Erythroblast (primary cell): ENCODE measurements around the gene ZNF768.
A peak's percentile ranks its signal among the peaks of the same experiment; 100 is the strongest.

ENCODE experiments used
- DNase-seq, 2 experiments: peaks; one replicate each; lab custom pipeline; 2025; lab: John Stamatoyannopoulos, UW
- GATA1 ChIP-seq: IDR thresholded peaks from 2 replicates; pipeline ENCODE4 v1.6.1; 2011; ENCODE audit warnings: low read depth, mild to moderate bottlenecking, control low read depth, low read length, moderate library complexity
- POLR2A ChIP-seq: IDR thresholded peaks from 2 replicates; pipeline ENCODE4 v1.6.1; 2011; ENCODE audit warnings: mild to moderate bottlenecking, low read length

ZNF768 gene

DNA sequence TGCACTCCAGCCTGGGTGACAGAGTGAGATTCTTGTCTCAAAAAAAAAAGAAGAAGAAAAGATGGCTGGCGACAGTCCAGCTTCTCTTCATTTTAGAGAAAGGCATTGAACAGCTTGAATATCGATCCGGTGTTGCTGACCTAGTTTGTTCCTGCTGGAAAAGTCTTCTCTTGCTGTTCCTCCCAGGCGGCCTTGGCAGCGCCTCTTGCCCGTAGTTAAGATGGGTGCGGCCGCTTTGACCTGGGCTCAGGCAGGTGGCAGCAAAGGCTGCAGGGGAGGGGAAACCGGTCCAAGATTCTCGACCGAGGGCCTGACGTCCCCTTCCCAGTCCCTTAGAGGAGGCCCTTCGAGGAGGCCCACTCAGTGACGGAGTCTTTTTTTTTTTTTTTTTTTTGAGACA, 35.7 kb upstream of the ZNF768 start:
- TF ChIP-seq POLR2A (no peak), GATA1 (no peak)
- DNase-seq: no peak

DNA sequence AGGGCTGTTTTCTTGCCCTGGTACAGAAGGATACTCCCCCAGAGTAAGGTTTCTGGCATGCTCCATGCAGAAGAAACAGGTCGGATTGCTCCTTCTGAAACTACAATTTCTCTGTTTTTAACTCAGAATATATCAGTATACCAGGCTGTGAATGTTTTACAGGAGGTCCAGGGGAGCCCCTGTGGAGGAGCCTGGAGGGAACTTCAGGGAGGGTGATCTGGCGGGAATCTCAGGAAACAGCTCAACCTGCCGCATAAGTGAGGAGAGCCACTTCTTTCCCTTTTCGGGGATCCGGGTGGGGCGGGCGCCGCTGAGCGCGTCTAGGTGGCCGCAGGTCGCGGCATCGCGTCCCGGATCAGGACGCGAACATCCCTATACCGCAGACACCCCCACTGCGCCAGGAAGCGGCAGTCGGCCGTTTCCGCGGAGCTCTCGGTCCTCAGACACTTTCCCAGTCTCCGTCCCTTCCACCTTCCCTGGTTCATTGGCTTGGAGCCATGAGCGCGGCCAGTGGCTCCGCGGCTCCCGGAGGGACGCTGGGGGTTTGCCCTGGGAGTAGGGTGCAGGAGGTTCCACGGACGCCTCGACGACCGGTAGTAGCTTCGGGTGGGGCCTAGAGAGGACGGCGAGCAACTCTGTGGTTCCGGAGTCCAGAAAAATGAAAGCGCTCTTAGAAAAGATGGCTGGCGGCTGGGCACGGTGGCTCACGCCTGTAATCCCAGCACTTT, 34.9 kb upstream of the ZNF768 start:
- no peak for DNase-seq
- TF ChIP-seq POLR2A (peak; percentile 34), GATA1 (no peak)

DNA sequence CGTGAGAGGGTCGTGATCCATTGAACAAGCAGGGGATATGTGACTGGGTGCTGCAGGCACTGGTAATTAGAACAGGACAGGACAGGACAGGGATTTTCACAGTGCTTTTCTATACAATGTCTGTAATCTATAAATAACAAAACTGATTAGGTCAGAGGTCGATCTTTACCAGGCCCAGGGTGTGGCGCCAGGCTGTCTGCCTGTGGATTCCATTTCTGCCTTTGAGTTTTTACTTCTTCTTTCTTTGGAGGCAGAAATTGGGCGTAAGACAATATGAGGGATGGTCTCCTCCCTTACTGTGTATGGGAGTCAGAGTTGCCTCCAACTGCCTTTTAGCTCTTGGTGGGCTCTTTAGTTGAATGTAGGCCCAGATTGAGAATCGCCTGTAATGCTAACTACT, 33.3 kb upstream of the ZNF768 start:
- TF ChIP-seq POLR2A (no peak), GATA1 (no peak)
- DNase-seq: no peak

DNA sequence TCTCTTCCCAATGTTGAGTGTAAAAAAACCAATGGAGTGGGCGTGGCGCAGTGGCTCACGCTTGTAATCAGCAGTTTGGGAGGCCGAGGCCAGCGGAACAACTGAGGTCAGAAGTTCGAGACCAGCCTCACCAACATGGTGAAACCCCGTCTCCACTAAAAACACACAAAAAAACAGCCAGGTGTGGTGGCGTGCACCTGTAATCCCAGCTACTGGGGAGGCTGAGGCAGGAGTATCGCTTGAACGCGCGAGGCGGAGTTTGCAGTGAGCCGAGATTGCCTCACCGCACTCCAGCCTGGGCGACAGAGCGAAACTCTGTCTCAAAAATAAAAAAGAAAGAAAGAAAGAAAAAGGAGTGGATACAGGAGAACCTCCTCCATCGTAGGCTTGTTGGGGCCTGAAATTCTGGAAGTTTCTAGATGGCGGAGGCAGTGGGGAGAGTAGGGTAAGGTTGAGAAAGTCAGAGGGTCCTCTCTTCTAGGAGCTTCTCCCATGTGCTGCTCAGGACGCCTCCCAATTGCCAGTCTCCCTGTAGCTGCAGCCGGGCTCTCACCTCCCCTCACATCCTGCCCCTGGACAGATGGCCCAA, 32.5 kb upstream of the ZNF768 start:
- no peak for DNase-seq

DNA sequence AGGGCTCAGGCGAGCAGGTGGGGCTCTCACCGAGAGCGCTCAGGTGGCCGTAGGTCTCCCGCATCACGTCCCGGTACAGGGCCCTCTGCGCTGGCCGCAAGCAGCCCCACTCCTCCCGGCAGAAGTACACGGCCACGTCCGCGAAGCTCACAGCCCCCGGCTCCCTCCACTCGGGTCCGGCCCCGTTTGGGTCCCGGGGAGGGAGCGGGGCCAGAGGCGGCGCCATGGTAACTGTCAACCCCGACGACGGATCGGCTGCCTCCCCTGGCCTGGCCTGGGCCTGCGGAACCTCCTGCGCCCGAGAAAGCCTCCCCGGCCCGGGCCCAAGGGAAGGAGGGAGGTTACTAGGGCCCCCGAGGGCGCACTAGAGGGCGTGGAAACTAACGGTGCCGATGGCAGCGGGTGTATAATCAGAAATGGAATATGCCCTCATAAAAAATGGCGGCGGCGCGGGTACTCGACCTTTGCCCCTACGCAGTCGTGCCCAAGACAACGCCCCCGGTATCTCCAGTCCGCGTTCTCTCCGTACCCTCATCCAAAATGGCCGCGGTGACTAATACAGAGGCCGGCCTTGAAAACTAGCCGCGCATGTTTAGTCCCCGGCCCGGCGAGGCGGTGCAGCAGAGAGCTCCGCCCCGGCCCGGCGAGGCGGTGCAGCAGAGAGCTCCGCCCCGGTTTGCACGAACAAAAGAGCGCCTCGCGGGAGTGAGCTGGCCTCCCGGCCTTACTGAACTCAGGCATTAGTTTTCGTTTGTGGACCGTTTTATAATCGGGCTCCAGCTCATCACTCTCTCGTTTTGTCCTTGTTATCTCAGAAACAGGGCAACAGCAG, 31.8 kb upstream of the ZNF768 start, which contains the start of gene ZNF764:
Gene ZNF764, minus strand, starts transcription at position 418 of the 832 bp plus-strand sequence. Its CDS starts 192 bp downstream, at position 226.
- TF ChIP-seq GATA1 (no peak), POLR2A (peak; percentile 58)

More for the DNA sequence above, 32.5 kb upstream of the ZNF768 start:
- TF ChIP-seq GATA1: no peak
- no peak for TF ChIP-seq POLR2A

DNA sequence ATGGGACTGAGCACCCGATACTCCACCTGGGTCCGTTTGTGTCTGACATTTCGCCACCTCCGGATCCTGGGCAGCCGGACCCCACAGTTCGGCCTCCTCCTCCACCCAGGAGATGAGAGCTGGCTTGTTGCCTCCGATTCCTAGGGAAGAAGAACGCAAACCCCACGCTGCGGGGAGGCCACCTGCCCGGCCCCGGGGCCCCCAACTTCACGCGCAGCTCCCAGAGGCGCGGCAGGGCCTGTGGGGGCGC, 31.3 kb upstream of the ZNF768 start:
- no peak for DNase-seq
- TF ChIP-seq POLR2A (no peak), GATA1 (no peak)

More for the DNA sequence above, 31.8 kb upstream of the ZNF768 start, which contains the start of gene ZNF764:
- DNase-seq: peak; percentile 98 to 99

DNA sequence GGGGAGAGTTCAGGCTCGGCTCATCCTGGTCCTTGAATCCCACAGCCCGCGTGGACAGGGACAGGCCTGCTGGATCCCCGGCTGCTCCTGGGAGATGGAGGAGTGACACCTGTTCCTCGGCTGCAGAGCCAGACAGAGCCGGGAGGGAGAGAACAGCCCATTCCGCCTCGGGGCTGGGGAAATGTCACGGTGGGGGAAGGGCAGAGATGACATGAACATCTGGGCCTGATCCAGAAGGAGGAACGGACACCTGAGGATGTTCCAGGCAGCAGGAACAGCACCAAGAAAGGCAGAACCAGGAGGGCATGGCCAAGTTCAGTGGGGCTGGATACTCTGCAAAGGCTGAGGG, 29.7 kb upstream of the ZNF768 start:
- DNase-seq: no peak
- no peak for TF ChIP-seq GATA1
- no peak for TF ChIP-seq POLR2A

DNA sequence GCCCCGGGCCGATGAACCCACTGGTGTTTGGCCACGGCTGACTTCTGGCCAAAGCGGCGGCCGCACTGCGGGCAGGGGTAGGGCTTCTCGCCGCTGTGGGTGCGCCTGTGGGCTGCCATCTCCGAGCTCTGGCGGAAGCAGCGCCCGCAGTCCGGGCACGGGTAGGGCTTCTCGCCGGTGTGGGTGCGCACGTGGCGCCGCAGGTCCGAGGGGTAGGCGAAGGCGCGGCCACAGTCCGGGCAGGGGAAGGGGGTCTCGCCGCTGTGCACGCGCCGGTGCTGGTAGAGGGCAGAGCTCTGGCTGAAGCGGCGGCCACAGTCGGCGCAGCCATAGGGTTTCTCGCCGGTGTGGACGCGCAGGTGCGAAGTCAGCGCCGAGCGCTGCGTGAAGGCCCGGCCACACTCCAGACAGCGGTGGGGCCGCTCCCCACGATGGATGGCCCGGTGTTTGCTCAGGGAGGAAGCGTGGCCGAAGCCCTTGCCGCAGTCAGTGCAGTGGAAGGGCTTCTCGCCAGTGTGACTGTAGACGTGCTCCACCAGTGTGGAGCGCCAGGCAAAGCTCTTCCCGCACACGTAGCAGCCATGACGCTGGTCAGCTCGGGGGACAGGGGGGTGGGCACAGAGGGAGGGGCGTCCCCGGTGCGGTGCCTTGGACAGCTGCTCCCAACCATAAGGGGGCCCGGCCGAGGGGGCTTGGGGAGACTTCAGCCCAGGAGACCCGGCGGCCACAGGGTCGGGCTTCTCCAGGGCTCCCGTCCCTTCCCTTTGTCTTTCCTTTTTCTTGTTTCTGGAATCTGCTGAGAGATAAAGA, 29.2 kb upstream of the ZNF768 start:
- no peak for DNase-seq

DNA sequence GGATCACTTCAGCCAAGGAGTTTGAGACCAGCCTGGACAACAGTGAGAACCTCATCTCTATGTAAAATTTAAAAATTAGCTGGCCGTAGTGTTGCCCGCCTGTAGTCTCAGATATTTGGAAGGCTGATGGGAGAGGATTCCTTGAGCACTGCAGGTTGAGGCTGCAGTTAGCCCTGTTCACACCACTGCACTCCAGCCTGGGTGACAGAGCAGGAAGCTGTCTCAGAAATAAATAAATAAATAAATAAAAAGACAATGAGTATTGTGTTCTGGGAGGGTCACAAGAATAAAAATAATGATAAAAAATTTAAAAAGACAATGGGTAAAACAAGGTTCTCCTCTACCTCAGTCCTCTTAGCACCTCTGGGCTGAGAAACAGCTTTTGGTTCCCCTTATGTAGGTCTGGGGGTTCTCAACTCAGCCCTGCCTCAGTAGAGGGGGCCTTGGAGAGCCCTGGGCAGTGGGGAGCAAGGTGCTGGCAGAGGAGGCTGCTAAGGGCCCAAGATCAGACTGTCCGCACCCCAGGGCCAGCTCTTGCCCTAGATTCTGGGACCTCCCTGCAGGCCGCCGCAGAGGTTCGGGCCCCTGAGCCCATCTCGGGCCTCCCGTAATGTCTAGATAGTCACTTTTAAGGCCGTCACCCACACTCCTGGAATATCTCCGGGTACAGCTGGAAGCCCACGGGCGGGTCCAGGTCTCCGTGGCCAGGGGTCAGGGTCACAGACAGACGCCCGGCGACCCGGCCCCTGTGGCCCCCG, 28.4 kb upstream of the ZNF768 start:
- TF ChIP-seq POLR2A: no peak
- TF ChIP-seq GATA1: no peak
- no peak for DNase-seq

More for the DNA sequence above, 29.2 kb upstream of the ZNF768 start:
- TF ChIP-seq POLR2A: no peak
- TF ChIP-seq GATA1: no peak

DNA sequence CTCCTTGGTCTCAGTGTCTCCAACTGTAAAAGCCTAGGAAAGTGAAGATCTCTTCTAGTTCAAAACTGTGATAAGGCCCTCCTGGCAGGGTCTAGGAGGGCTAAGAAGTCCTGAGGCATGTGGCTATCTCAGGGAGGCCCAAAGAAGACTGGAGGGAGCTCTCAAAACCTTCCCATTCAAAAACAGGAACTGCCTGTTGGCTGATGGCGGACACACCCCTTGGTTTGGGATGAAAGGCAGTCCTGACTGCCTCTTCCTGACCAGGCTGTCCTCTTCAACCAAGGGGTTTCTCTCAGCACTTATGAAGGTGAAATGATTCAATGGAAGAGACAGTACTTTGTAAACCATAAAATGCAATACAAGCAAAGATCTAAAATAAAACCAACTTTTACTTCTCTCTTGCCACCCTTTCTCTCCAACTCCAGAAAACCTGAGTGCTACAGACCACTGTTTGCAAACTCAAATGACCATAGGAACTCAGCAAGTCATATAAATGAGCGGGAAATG, 27.1 kb upstream of the ZNF768 start:
- no peak for TF ChIP-seq GATA1
- TF ChIP-seq POLR2A: no peak
- no peak for DNase-seq

DNA sequence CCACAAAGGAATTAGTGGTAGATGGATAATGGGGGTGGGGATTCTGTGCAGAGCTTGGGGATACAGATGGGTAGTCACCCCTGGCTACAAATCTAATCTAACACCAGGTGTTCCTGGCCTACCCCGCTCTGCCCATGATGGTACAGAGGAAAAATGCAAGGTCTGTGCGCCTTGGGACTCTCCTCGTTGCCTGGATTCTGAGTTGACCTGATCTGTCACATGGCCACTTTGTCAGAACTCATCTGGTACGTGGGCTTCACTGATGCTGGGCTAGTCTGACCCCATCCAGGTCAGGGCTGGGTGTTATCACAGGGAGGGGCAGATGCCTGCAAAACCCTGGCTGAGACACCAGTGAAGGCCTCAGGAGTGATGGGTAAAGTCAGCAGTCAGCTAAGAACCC, 26.6 kb upstream of the ZNF768 start:
- DNase-seq: no peak
- TF ChIP-seq POLR2A: peak; percentile 19
- TF ChIP-seq GATA1: no peak

DNA sequence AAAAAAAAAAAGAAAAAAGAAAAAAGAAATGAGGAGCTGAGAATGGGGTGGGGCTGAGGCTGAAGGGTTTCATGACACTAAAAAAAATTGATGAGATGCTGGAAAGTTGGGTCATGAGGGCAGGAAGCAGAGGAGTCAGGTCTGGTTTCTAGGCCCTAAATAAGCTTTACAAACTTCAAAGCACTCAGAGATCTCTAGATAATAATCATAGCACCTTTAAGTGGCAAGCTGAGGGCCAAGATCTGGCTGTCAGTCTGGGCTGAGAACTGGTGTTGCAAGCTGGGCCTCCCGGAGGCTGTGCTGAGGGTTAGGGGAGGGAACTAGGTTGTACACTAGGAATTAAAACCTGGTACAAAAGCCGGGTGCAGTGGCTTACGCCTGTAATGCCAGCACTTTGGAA, 25.4 kb upstream of the ZNF768 start:
- TF ChIP-seq GATA1: no peak
- no peak for DNase-seq
